Endothelial cell of hepatic sinusoid (primary cell): Measurements from ENCODE around the gene TFEB.

Source experiments
- in situ Hi-C: cut with HindIII; loops from 2 replicates; pipeline ENCODE4 v1.10.0; 2017; ENCODE audit warnings: low sequenced_read_pairs

The TFEB gene

GRCh38 chr6:41711323-41712038 is 23.9 kb downstream of the TFEB start:
- in situ Hi-C loops = no loop called here

DNA sequence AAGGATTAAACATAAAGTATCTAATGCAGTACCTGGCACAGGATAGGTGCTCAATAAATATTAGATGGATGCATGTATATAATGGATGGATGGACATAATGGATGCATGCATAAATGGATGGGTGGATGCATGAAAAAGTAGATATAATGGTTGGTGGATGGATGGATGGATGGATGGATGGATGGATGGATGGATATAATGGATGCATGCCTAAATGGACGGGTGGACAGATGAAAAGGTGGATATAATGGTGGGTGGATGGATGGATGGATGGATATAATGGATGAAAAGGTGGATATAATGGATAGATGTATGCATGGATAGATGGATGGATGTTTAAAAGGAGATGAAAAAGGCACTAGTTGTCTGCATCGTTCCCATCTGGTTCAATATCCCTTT is 26.0 kb downstream of the TFEB start:
- in situ Hi-C loops = no loop called here

DNA sequence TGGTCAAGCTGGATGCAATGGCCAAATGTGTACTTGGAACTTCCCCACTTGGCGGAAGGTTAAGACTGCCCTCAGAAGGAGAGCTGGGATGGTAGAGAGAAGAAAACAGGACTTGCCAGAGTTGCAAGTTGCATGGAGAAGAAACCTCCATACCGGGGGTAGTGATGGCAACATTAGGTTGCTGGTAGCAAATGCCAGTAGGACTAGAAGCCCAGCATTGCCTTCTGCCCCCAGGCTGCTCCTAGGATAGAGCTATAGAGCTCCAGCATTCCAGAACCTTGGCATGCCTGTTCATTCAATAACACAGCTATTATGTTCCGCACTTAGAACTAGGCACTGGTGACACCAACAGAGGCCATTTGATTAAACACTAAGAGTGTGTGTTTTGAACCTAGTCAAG is 26.6 kb downstream of the TFEB start:
- in situ Hi-C loops = no loop called here

DNA sequence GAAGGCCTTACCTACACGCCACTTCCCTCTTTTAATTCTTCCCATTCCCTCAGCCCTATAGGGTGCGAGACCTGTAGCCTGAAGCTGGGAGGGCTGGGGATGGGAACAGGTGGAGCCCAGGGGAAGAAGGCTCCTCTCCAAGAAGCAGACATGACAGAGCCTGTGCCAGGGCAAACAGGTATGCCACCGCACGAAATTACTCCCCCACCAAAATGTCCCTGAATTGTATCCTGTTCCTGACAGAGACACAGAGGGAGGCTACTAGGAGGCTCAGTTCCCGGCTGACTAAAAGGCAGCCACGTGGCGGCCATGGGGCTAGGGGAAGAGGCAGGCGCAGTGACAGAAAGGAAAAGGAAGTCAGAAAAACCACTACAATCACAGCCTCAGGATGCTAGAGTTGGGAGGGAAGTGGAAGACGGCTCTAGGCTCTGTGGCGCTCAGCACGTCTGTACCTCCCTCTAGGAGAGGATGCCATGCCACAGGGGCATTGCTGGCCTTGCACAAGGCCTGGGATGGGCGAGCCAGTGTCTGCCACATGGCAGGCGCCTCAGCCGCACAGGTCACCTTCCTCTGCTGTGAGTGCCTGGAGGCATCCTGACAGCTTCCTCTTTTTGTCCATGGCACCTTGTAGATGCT is 27.7 kb downstream of the TFEB start:
- in situ Hi-C loops = no loop called here

DNA sequence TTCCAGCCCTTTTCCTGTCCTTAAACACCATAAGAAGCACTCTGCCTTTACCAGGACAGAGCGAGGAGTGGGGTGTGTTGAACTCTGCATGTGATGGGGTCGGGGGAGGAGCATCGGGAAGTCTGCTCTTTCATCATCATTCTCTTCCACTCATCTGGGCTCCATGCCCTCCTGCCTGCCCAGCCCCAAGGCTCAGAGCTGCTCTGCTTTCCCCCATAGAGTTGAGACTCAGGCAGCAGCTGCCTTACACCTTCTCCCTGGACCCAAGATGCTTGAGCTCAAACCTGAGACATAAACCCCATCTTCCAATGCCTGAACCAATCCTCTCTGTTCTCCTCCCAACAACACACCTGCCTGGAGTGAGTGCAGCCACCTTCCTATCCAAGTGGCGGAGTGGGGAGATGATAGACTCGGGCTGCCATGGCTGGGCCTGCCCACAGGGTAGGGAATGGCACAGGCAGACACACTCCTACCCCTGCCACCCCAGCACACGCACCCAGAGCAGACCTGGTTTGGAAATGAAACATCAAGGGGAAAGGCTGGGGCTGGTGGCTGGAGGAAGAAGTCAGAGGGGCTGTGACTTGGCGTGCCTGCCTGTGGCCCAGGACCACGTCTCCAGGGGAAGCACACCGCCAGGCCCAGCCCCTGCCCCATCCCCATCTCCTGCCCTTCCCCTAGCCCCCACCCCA is 28.4 kb downstream of the TFEB start:
- in situ Hi-C loops = no loop called here

- in situ Hi-C loops = no loop called here
These were observed 29.2 kb downstream of the TFEB start for GRCh38 chr6:41705996-41706835.

DNA sequence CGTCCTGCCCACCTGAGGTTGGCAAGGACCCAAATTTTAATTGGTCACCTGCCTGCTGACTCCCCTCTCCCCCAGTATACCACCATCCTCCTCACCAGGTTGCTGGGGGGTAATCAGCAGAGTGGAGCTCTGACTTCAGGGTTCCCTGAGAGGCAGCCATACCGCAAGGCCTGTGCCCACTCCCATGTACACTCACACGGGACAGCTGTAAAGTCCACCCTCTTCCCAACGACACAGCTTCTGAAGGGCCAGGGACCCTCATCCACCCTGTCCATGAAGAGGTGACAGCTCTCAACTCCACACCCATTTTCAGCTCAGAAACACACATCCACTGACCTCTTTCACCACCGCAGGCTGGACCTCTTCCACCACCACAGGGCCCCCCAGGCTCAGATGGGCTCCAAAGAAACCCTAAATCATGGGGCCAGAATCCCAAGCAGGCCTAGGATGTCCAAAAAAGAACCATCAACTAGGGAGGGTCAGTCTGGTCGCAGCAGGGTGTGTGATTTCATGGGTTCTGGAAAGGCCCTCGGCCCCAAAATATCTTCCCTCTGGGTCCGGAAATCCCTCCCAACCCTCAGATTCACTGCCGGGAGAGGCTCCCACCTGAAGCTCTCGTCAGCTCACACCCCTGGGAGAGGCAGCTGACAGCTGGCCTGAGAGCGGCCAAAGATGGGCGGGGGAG is 30.0 kb downstream of the TFEB start:
- in situ Hi-C loops = no loop called here

DNA sequence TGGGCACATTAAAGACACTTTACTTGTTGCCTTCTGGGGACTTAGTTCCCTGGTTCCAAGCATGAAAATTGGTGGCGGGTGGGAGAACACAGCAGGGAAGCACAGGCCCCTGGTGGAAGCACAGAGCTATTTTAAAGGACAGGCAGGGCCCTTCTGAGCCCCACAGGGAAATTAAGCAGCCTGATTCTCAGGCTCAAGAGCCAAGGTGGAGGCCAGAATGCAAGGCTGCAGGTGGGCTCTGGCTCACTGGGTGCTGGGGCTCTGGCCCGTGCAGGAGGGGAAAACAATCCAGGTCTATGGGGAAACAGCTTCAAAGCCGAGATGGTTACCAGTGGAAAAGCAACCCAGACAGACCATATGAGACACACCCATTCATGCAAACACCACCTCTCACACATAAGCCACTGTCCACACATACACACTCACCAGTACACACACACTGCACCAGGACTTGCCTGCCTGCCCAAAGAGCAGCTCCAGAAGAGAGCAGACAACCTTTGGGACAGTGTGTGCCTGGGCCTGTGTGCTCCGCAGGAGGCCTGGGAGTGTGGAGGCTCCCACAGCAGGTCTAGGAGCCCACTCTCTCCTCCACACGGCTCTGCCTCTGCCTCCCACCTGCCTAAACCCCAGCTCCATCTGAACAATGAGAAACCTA is 30.6 kb downstream of the TFEB start:
- in situ Hi-C loops = no loop called here

DNA sequence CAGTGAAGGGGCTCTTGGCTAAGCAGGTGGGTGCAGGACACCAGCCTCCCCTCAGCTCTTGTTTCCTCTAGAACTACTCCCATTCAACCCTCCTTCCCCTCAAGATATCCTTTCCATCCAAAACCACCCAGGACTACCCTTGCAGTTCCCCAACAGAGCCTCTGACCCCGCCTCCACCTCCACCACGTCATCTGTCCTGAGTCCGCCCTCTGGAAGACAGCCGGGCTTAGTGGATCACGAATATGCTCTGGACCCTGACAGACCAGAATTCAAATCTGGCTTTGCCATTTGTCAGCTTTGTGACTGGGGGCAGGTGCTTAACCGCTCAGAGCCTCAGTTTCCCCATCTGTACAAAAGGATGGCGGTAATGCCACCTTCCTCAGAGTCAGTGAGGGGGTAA is 31.4 kb downstream of the TFEB start:
- in situ Hi-C loops = no loop called here

DNA sequence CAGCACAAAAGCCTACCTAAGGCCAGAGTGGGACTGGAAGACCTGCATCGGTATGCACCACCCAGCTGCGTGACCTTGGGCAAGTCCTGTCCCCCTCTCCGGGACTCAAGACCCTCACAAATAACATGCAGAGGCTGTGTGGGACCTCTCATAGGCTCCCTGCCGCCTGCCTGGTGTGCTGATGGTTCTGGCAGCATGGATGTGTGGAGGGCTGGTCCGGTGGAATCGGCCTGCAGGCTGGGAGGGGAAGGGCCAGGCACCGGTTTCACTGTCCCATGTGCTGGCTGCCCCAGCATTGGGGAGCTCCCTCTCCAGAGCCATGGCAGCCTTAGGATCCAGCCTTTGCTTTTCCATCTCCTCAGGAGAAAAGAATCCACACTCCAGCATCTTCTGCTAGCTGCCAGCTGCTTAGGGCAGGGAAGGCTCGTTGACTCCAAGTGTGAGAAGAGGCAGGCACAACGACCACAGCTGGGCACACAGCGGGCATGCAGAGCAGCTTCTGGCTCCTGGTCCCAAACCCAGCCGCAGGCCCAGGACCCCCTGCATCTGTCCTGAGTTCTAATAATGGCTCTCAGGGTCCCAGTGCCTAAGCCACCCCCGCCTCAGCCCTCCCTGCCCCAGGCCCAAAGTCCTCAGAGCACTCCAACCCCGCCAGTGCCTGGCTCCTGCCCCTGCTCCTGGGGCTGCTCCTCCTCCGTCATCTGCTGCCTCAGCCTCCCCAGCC is 32.5 kb downstream of the TFEB start:
- in situ Hi-C loops = no loop called here

- in situ Hi-C loops = no loop called here
These were observed 33.2 kb downstream of the TFEB start for GRCh38 chr6:41702089-41702745.

DNA sequence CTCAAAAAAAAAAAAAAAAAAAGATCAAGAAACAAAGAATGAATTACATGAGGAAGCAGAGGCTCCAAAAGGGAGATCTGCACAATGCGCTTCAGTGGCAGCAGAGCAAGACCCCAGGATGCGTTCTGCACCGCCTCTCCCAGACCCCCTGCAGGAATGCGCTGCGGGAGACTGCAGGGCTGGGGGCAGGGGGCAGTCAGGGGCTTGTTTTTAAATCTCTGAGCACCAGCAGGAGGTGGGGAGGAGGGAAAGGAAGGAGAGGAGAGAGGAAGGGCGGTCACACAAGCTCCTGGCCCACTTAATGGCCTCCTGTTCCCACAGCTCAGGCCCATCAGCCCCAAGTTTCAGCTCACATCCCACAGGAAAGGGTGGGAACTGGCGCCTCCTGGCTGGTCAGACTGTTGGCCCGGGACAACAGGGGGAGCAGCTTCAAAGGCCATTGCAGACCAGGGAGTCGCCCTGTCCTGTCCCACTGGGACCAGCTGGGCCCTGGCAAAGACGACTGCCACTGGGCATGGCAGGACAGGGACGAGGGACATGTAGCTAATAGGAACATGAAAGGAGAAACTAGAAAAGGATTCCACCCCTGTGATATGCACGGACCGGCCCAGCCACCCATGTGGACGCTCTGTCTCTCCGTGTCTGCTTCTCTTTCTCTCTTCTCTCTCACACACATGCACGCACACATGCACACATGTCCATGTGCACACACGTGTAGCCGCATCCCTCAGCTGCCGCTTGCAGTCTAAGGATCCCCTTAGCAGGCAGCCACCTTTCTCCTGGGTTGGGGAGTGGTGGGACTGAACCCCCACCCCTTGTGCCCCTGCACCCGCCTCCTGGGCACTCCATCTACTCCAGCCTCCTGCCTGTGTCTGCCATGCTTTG is 34.7 kb downstream of the TFEB start:
- in situ Hi-C loops = no loop called here

DNA sequence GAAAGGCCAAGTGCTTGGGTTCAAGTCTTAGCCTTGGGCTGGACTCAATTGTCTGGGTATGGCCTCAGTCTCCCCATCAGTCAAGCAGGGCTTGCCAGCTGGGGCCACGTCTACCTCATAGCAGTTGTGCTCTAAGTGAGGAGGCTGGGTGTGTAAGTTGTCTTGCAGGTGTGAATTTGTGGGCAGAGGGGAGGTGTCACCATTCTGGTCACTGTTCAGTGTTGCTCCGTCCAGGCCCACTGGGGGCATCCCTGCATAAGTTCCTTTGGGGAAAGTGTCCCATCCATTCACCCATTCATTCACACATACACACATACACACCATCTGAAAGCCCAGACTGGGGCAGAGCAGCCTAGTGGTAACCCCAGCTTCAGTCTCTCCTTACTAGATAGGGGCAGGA is 36.3 kb downstream of the TFEB start:
- in situ Hi-C loops = loop anchor here (10.0 kb wide), 2 partner anchors 56 to 86 kb away; partner anchors contain the start of genes PRICKLE4 and TOMM6

- in situ Hi-C loops = loop anchor here (10.0 kb wide), 2 partner anchors 57 to 87 kb away; partner anchors contain the start of genes PRICKLE4 and TOMM6
These were observed 37.3 kb downstream of the TFEB start for GRCh38 chr6:41697861-41698781.

DNA sequence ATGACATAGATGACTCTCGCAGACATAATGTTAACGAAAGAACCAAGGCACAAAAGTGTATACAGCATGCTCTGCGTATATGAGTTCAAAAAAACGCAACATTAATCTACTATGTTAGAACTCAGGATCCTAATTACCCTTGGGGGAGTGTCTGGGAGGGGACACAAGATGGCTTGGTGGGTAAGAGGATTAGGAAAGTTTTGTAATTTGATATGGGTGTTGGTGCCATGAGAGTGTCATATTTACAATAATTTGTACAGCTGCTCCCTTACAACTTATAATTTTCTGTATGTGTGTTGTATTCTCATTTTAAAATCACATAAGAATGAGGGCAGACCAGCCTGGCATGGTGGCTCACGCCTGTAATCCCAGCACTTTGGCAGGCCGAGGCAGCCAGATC is 38.6 kb downstream of the TFEB start:
- in situ Hi-C loops = loop anchor here (10.0 kb wide), 2 partner anchors 58 to 88 kb away; partner anchors contain the start of genes PRICKLE4 and TOMM6

- in situ Hi-C loops = loop anchor here (10.0 kb wide), 2 partner anchors 59 to 89 kb away; partner anchors contain the start of genes PRICKLE4 and TOMM6
These were observed 39.6 kb downstream of the TFEB start for GRCh38 chr6:41695825-41696224.
